SU-DHL-6 (cell line): ENCODE results near the gene WDR72.

Source experiments
- H2AFZ ChIP-seq: fragments of 200-600 bp; sonication (generic); 2 replicates; pipeline ENCODE4 v1.6.1; 2014; ENCODE audit warnings: low read depth, mild to moderate bottlenecking, moderate library complexity, mixed read lengths, antibody characterized with exemption, low read length; ENCODE audit not compliant: severe bottlenecking
- H3F3A ChIP-seq: fragments of 200-600 bp; shearing (Covaris generic); 2 replicates; pipeline ENCODE4 v1.6.0; 2016; ENCODE audit warnings: antibody characterized with exemption, mild to moderate bottlenecking; ENCODE audit not compliant: insufficient read depth
- H3K27ac ChIP-seq: fragments of 200-600 bp; sonication (generic); 2 replicates; pipeline ENCODE4 v1.5.1; 2016; ENCODE audit warnings: low read depth, mild to moderate bottlenecking, low read length, moderate library complexity, mixed read lengths
- H3K27me3 ChIP-seq: fragments of 200-600 bp; sonication (generic), shearing (Covaris generic); 2 replicates; pipeline ENCODE4 v1.6.0; 2014; ENCODE audit warnings: mild to moderate bottlenecking, low read length
- H3K36me3 ChIP-seq: fragments of 200-600 bp; sonication (generic); 2 replicates; pipeline ENCODE4 v1.6.1; 2014; ENCODE audit warnings: mild to moderate bottlenecking, low read length, mixed read lengths
- H3K4me2 ChIP-seq: fragments of 300-600, 200-600 bp; shearing (Covaris generic), sonication (generic); 2 replicates; pipeline ENCODE4 v1.6.0; 2014; ENCODE audit warnings: low read length, low read depth, mild to moderate bottlenecking; ENCODE audit not compliant: poor library complexity, severe bottlenecking
- H3K4me3 ChIP-seq: fragments of 200-600 bp; sonication (generic); 2 replicates; pipeline ENCODE4 v1.5.1; 2014; ENCODE audit warnings: antibody characterized with exemption, low read length, mild to moderate bottlenecking, mixed read lengths; ENCODE audit not compliant: insufficient read depth, poor library complexity, severe bottlenecking
- H3K79me2 ChIP-seq: fragments of 200-600 bp; sonication (generic); 2 replicates; pipeline ENCODE4 v1.6.1; 2014; ENCODE audit warnings: mild to moderate bottlenecking, low read length, moderate library complexity; ENCODE audit not compliant: insufficient read depth
- H3K9ac ChIP-seq: fragments of 200-600 bp; sonication (generic); 2 replicates; pipeline ENCODE4 v1.7.0; 2014; ENCODE audit warnings: mild to moderate bottlenecking, low read length
- H3K9me2 ChIP-seq: fragments of 200-600 bp; sonication (generic); replicated peaks from 2 replicates; pipeline ENCODE4 v1.6.1; 2014; ENCODE audit warnings: low read length; ENCODE audit not compliant: insufficient read depth
- H3K9me3 ChIP-seq: fragments of 200-600 bp; sonication (generic); 2 replicates; pipeline ENCODE4 v1.6.1; 2014; ENCODE audit warnings: low read length, mixed read lengths; ENCODE audit not compliant: insufficient read depth
- H4K20me1 ChIP-seq: fragments of 200-600 bp; sonication (generic); 2 replicates; pipeline ENCODE4 v1.6.1; 2014; ENCODE audit warnings: low read depth, mild to moderate bottlenecking, antibody characterized with exemption, low read length, moderate library complexity, mixed read lengths
- CTCF ChIP-seq: fragments of 200-600 bp; sonication (generic); IDR thresholded peaks from one replicate; pipeline ENCODE4 v1.5.1; 2017; ENCODE audit warnings: antibody characterized with exemption, mild to moderate bottlenecking, low read length, moderate library complexity; ENCODE audit not compliant: insufficient read depth, poor library complexity, severe bottlenecking
- EZH2phosphoT487 ChIP-seq: fragments of 200-600 bp; sonication (generic), shearing (Covaris generic); conservative IDR thresholded peaks from 2 replicates; pipeline ENCODE4 v1.6.1; 2018; ENCODE audit warnings: mild to moderate bottlenecking, antibody characterized with exemption, low read length, moderate library complexity, mixed read lengths

The WDR72 gene

GRCh38 chr15:53611145-53611920, 148.1 kb downstream of the WDR72 start:
- Histone ChIP-seq H3K4me3 (no peak overlapping the region), H3K36me3 (no peaks in the 10 kb centered on the region), H2AFZ (no peak overlapping the region)

GRCh38 chr15:53591041-53591440, 168.4 kb downstream of the WDR72 start:
- H3K79me2 ChIP-seq, result no peaks in the 10 kb centered on the region
- H4K20me1 ChIP-seq, result no peaks in the 10 kb centered on the region
- H3K4me3 ChIP-seq, result no peak overlapping the region
- H3K4me2 ChIP-seq, result no peak overlapping the region
- H3K9me2 ChIP-seq, result no peaks in the 10 kb centered on the region
- H3F3A ChIP-seq, result no peaks in the 10 kb centered on the region
- no peaks in the 10 kb centered on the region for H3K36me3 ChIP-seq
- H3K27ac ChIP-seq, result no peak overlapping the region
- no peaks in the 10 kb centered on the region for H3K9me3 ChIP-seq
- H3K27me3 ChIP-seq, result no peaks in the 10 kb centered on the region
- no peak overlapping the region for H3K9ac ChIP-seq
- H2AFZ ChIP-seq, result no peak overlapping the region
- TF ChIP-seq EZH2phosphoT487 (no peak), CTCF (no peak)

More at GRCh38 chr15:53611145-53611920, 148.1 kb downstream of the WDR72 start:
- Histone ChIP-seq H3K27me3 (no peaks in the 10 kb centered on the region), H3F3A (no peaks in the 10 kb centered on the region), H3K79me2 (no peaks in the 10 kb centered on the region), H3K9me2 (no peaks in the 10 kb centered on the region), H3K4me2 (no peak overlapping the region), H3K27ac (no peak overlapping the region), H4K20me1 (no peaks in the 10 kb centered on the region), H3K9ac (no peak overlapping the region), H3K9me3 (no peaks in the 10 kb centered on the region)
- TF ChIP-seq EZH2phosphoT487 (no peak), CTCF (no peak)

GRCh38 chr15:53590380-53590779, 169.1 kb downstream of the WDR72 start:
- Histone ChIP-seq H3K9me3 (no peaks in the 10 kb centered on the region), H4K20me1 (no peaks in the 10 kb centered on the region)

More at GRCh38 chr15:53590380-53590779, 169.1 kb downstream of the WDR72 start:
- H3K27ac ChIP-seq, result no peak overlapping the region
- no peaks in the 10 kb centered on the region for H3K79me2 ChIP-seq
- H3K27me3 ChIP-seq, result no peaks in the 10 kb centered on the region
- H3K4me3 ChIP-seq, result no peak overlapping the region
- H3K36me3 ChIP-seq, result no peaks in the 10 kb centered on the region
- no peaks in the 10 kb centered on the region for H3K9me2 ChIP-seq
- no peak overlapping the region for H2AFZ ChIP-seq
- H3K9ac ChIP-seq, result no peak overlapping the region
- H3K4me2 ChIP-seq, result no peak overlapping the region
- no peak for TF ChIP-seq CTCF
- TF ChIP-seq EZH2phosphoT487, result no peak
- H3F3A ChIP-seq, result no peaks in the 10 kb centered on the region
